Adipocyte (in vitro differentiated cells): ENCODE results near the gene EIF4A2.
"Not testable (repeated sequence)": the region's sequence is repeated elsewhere in the genome, so short reads cannot be mapped to it uniquely, and the experiment has no call there.

ENCODE experiments used
- DNase-seq: peaks from one replicate; pipeline ENCODE4 v3.0.0-alpha.2; 2015; ENCODE audit warnings: low read depth
- H3K27me3 ChIP-seq: replicated peaks from 2 replicates; pipeline ENCODE4 v1.7.0; 2013; ENCODE audit warnings: mild to moderate bottlenecking, low read length, moderate library complexity; ENCODE audit not compliant: control insufficient read depth, insufficient read depth
- H3K36me3 ChIP-seq: 2 replicates; pipeline ENCODE4 v1.7.0; 2013; ENCODE audit warnings: low read length, mild to moderate bottlenecking, moderate library complexity; ENCODE audit not compliant: control insufficient read depth, insufficient read depth, severe bottlenecking
- H3K4me1 ChIP-seq: 2 replicates; pipeline ENCODE4 v1.7.0; 2013; ENCODE audit warnings: mild to moderate bottlenecking, low read length, moderate library complexity; ENCODE audit not compliant: control insufficient read depth, insufficient read depth
- H3K4me3 ChIP-seq: 2 replicates; pipeline ENCODE4 v1.7.0; 2013; ENCODE audit warnings: mild to moderate bottlenecking, low read length, moderate library complexity
- H3K9ac ChIP-seq: 2 replicates; pipeline ENCODE4 v1.7.0; 2013; ENCODE audit warnings: mild to moderate bottlenecking, low read length, moderate library complexity
- H3K9me3 ChIP-seq: 2 replicates; pipeline ENCODE4 v1.7.0; 2013; ENCODE audit warnings: mild to moderate bottlenecking, low read length, moderate library complexity; ENCODE audit not compliant: control insufficient read depth

The EIF4A2 gene

GRCh38 chr3:186806089-186807055 is 23.0 kb downstream of the EIF4A2 start, which contains the start of gene RFC4:
TSS of gene RFC4 (minus strand) at chr3:186806482. CDS start at chr3:186804713, 1,769 bp downstream.
- Histone ChIP-seq H3K9me3 (no peaks in the 10 kb centered on the region), H3K4me3 (peak within 1 kb of the TSS; percentile 90), H3K4me1 (peaks cover 11% of the 10 kb centered on the region), H3K27me3 (no peaks in the 10 kb centered on the region), H3K36me3 (peaks cover 4% of the 10 kb centered on the region), H3K9ac (peak within 1 kb of the TSS; percentile 91)
- peak; percentile 86 for DNase-seq

- Histone ChIP-seq H3K4me1 (peaks cover 11% of the 10 kb centered on the region), H3K27me3 (no peaks in the 10 kb centered on the region), H3K4me3 (peak overlapping the region; percentile 90), H3K36me3 (peaks cover 4% of the 10 kb centered on the region), H3K9ac (peak overlapping the region; percentile 91), H3K9me3 (no peaks in the 10 kb centered on the region)
- no peak for DNase-seq
These were observed 23.9 kb downstream of the EIF4A2 start for GRCh38 chr3:186807231-186807630.

GRCh38 chr3:186810336-186810996 is 27.1 kb downstream of the EIF4A2 start:
- Histone ChIP-seq H3K4me3 (no peak overlapping the region), H3K9ac (no peak overlapping the region), H3K9me3 (no peaks in the 10 kb centered on the region), H3K36me3 (no peaks in the 10 kb centered on the region), H3K27me3 (peaks cover 6% of the 10 kb centered on the region), H3K4me1 (peaks cover 15% of the 10 kb centered on the region)
- DNase-seq: no peak

GRCh38 chr3:186811313-186811712 is 27.9 kb downstream of the EIF4A2 start:
- not testable (repeated sequence) for H3K9ac ChIP-seq, H3K36me3 ChIP-seq, DNase-seq, H3K27me3 ChIP-seq, H3K4me3 ChIP-seq, H3K9me3 ChIP-seq
- peaks cover 14% of the 10 kb centered on the region for H3K4me1 ChIP-seq

GRCh38 chr3:186814100-186814499 is 30.7 kb downstream of the EIF4A2 start:
- peaks cover 9% of the 10 kb centered on the region for H3K4me1 ChIP-seq
- H3K9ac ChIP-seq: no peak overlapping the region
- no peak for DNase-seq

GRCh38 chr3:186815435-186815834 is 32.1 kb downstream of the EIF4A2 start:
- Histone ChIP-seq H3K9me3 (no peaks in the 10 kb centered on the region), H3K27me3 (peaks cover 6% of the 10 kb centered on the region), H3K36me3 (no peaks in the 10 kb centered on the region), H3K4me3 (no peak overlapping the region), H3K4me1 (peaks cover 9% of the 10 kb centered on the region), H3K9ac (no peak overlapping the region)
- DNase-seq: peak; percentile 30

More at GRCh38 chr3:186814100-186814499, 30.7 kb downstream of the EIF4A2 start:
- Histone ChIP-seq H3K9me3 (no peaks in the 10 kb centered on the region), H3K27me3 (peaks cover 6% of the 10 kb centered on the region), H3K36me3 (no peaks in the 10 kb centered on the region), H3K4me3 (no peak overlapping the region)

GRCh38 chr3:186818516-186818915 is 35.1 kb downstream of the EIF4A2 start:
- H3K9me3 ChIP-seq: no peaks in the 10 kb centered on the region
- DNase-seq: no peak

GRCh38 chr3:186818956-186819355 is 35.6 kb downstream of the EIF4A2 start:
- no peak for DNase-seq
- Histone ChIP-seq H3K9ac (no peak overlapping the region), H3K27me3 (no peaks in the 10 kb centered on the region), H3K4me3 (no peak overlapping the region), H3K9me3 (no peaks in the 10 kb centered on the region), H3K36me3 (no peaks in the 10 kb centered on the region), H3K4me1 (peaks cover 17% of the 10 kb centered on the region)

More at GRCh38 chr3:186818516-186818915, 35.1 kb downstream of the EIF4A2 start:
- Histone ChIP-seq H3K4me3 (no peak overlapping the region), H3K9ac (no peak overlapping the region), H3K27me3 (no peaks in the 10 kb centered on the region), H3K4me1 (peaks cover 15% of the 10 kb centered on the region), H3K36me3 (no peaks in the 10 kb centered on the region)

GRCh38 chr3:186821429-186822387 is 38.3 kb downstream of the EIF4A2 start:
- H3K4me3 ChIP-seq: no peak overlapping the region
- no peaks in the 10 kb centered on the region for H3K36me3 ChIP-seq
- H3K4me1 ChIP-seq: peaks cover 31% of the 10 kb centered on the region
- peak overlapping the region; percentile 31 for H3K9ac ChIP-seq
- DNase-seq: peak; percentile 87
- H3K9me3 ChIP-seq: no peaks in the 10 kb centered on the region
- H3K27me3 ChIP-seq: no peaks in the 10 kb centered on the region

GRCh38 chr3:186822388-186822759 is 39.0 kb downstream of the EIF4A2 start:
- H3K36me3 ChIP-seq, H3K9me3 ChIP-seq, H3K27me3 ChIP-seq, H3K4me3 ChIP-seq: not testable (repeated sequence)
- H3K9ac ChIP-seq: peak overlapping the region; percentile 31
- DNase-seq: peak; percentile 34
- H3K4me1 ChIP-seq: peaks cover 31% of the 10 kb centered on the region
